Transverse colon (tissue), 4 donors: ENCODE data around the gene SNTG2.

Experiments used
- EP300 ChIP-seq: sonication (generic); formaldehyde crosslinking; IDR thresholded peaks from one replicate; pipeline ENCODE4 v1.6.1; 2017; ENCODE audit warnings: antibody characterized with exemption, low read depth
- POLR2A ChIP-seq: fragments of 450-650 bp; IDR thresholded peaks from one replicate; pipeline ENCODE4 v1.6.1; 2016; ENCODE audit warnings: antibody characterized with exemption, mild to moderate bottlenecking, moderate library complexity
- POLR2AphosphoS5 ChIP-seq, 3 donors: sonication (generic); formaldehyde crosslinking; IDR thresholded peaks; one replicate each; pipeline ENCODE4 v1.6.1; 2016; ENCODE audit warnings: antibody characterized with exemption in 3 of 3
- TF ChIP-seq, protein P1 (sequence below), 5 experiments: fragments of 200-600 bp in 3 of 5; fragments of 450-650 bp in 2 of 5; sonication (generic) in 3 of 5; IDR thresholded peaks; 1 replicate in 2 of 5; 2 replicates in 3 of 5; pipeline ENCODE4 v1.5.1; 2016 to 2017; ENCODE audit warnings: antibody characterized with exemption in 5 of 5, inconsistent platforms in 3 of 5, mild to moderate bottlenecking in 2 of 5, moderate library complexity in 1 of 5

- TF ChIP-seq, protein P1, sequence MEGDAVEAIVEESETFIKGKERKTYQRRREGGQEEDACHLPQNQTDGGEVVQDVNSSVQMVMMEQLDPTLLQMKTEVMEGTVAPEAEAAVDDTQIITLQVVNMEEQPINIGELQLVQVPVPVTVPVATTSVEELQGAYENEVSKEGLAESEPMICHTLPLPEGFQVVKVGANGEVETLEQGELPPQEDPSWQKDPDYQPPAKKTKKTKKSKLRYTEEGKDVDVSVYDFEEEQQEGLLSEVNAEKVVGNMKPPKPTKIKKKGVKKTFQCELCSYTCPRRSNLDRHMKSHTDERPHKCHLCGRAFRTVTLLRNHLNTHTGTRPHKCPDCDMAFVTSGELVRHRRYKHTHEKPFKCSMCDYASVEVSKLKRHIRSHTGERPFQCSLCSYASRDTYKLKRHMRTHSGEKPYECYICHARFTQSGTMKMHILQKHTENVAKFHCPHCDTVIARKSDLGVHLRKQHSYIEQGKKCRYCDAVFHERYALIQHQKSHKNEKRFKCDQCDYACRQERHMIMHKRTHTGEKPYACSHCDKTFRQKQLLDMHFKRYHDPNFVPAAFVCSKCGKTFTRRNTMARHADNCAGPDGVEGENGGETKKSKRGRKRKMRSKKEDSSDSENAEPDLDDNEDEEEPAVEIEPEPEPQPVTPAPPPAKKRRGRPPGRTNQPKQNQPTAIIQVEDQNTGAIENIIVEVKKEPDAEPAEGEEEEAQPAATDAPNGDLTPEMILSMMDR (IDR thresholded peaks at IDR 0.05): no peak
- no peak for TF ChIP-seq EP300
- TF ChIP-seq POLR2A: no peak
- TF ChIP-seq POLR2AphosphoS5 (IDR thresholded peaks at IDR 0.05): no peak
Observed at GRCh38 chr2:1237783-1238182, 287.1 kb downstream of the SNTG2 start.
